HG02973 (cell line): Measurements from ENCODE around the gene KHDRBS2.

Experiments
- ATAC-seq: cut with Tn5 transposase; IDR thresholded peaks from one replicate; pipeline ENCODE4 v1.9.1; 2021; ENCODE audit warnings: moderate library complexity; ENCODE audit not compliant: unreplicated experiment

KHDRBS2 gene

DNA sequence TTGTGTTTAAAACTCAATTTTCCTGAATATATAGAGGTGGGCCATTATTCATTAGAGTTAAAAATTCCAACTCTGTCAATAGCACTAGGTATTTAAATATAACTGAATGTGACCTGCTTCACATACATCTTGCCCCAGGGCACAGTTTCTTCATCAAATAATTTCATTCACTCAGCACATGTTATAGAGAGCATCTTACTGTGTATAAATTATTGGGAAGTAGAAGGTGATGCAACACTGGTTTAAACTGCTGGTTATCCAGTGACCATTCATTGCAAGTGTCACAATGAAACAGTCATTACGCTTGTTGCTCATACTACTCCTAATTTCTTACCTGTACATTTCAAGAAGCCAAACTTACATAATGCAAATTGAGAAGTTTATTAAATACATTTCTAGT is 93.4 kb downstream of the KHDRBS2 start:
- no peak for ATAC-seq

DNA sequence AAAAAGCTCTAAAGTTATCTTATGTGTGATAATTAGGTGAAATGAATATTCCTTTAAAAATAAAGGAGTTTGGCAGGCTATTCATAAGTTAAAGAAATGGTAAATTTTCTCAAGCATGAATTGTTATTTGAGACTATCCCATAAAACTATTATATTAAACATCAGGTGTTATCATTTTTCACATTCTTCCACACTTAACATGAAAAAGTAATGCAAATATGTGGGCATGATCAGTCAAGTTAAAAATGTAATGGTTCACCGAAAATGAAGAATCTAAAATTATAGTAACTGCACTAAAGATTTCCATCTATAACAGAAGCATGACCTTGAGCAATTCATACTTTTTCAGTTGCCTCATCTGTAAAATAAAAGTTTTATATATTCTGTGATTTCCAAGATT is 110.8 kb downstream of the KHDRBS2 start:
- ATAC-seq, result no peak

DNA sequence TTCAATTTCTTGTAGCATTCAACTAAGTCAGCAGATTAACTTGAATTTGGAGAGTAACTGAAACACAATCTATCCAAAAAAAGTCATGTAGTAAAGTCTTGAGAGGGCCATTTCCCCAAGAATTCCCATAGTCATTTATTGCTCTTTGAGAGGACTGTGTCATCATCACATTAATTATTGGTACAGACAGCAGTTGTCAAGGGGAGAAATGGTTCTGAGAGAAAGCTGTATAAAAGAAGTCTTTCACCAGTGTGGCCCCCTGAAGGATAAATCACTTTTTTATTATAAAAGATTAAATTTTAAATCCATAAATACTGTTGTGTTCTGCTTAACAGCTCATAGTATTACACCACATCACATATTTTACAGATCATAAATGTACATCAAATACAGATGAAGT is 111.5 kb downstream of the KHDRBS2 start:
- ATAC-seq, result no peak

DNA sequence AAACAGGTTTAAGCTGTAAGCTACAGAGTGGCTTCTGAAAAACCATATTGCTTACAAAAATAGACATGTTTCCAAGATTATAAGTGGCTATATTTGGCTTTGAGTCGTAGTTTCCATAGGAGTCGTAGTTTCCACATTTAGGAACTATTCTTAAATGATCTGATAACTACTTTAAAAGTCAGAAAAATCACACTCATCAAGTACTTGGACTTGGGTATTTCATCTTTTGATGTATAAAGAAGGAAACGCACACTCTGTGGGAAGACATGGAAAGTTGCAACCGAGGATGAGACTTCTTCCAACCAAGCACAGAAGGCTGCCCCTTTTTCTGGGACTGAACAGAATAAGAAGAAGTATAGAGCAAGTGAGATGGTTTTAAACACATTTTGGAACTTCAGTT is 118.3 kb downstream of the KHDRBS2 start:
- no peak for ATAC-seq

DNA sequence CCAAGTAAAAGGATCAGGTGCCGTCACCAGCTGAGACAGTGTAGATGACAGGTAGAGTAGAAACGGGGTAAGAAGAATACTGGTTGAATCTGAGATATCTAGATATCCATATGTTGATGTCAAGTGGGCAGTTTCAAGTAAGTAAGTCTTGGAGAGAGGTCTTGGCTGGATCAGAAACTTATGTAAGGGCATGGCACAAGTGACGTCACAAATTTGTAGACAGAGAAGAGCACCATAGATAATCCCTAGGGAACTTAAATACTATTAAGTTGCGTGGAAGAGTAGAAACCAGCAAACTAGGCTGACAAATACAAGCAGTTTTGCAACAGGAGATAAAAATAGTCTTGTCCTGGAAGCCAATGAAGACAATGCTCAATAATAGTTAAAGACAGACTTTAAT is 123.2 kb downstream of the KHDRBS2 start:
- no peak for ATAC-seq

DNA sequence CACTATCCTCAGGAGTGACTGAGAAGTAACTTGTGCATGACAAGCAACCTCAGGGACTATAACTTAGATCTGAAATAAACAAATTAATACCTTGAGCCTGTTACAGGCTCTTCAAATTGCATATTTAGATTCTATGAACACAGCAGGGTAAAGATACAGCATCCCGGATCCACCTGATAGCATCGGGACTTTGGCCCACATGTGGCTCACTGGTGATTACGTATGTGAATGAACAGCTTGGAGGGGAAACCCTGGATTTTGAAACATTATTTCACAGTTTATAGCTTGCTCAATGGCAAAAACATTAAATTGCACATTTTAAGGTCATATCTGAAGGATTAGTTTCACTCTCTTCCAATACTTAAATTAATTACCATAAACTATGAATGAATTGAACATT is 133.2 kb downstream of the KHDRBS2 start:
- ATAC-seq, result no peak

DNA sequence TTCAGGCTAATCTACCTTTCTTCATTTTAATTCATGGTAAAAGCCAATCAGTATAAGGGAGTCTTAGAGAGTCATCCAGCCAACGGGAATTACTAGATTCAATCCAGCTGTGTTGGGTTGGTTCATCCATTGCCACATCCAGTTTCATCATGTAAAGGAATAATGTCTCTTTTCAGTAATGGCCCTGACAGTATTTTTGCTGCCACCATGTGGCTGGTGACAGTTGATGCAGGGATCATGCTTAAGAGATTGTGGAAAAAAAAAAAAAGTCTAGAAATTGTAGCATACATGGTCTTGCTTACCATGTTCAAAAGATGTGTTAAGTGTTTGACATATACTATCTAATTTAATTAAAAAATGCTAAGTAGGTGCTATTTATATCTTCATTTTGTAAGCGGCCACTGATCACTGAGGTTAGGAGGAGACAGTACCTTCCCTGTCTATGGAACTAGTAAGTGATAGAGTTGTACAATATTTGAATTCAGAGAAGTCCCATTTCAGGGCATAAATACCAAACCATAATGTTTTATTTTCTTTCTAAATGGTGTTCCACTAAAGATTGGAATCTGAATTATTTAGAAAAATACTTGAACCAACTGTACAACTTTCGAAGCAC is 135.9 kb downstream of the KHDRBS2 start:
- peak; percentile 77 for ATAC-seq

DNA sequence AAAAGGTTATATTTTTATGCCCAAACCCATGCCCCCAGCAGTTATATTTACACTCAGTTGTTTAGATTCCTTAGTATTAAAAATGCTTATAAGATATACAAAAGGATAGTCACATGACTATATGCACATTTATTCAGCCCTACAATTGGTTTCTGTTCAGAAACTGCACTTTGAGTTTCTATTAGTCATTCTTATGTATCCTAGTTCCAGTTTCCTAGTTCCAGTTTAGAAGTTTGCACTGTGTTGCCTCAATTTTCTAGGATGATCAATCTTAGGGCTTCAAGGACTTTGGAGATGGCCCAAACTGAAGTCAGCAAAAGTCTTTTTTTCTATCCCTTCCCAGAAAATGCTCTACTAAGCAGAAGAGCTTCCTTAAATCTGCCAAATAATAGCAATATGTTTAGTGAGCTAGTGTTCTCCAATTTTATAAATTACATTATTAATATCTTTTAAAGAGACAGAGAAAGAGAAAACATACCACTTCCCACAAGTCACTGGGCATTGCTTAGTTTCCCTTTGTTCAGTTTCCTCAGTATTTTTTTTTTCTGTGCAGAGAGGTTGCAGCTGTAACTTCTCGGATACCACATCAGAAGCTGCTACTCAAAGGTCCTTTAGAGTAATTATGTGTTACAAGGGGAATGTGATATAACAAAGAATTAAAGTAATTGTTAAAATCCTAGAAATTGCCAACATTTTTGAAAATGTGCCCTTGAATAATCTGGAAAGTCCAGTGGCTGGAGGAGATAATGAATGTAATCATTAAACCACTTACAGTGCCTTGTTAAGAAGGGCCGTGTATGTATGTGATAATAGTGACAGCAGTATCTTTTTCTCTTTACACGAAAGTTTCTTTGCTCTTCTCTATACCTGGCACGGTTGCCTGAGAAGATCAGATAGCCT is 138.8 kb downstream of the KHDRBS2 start:
- ATAC-seq, result no peak

DNA sequence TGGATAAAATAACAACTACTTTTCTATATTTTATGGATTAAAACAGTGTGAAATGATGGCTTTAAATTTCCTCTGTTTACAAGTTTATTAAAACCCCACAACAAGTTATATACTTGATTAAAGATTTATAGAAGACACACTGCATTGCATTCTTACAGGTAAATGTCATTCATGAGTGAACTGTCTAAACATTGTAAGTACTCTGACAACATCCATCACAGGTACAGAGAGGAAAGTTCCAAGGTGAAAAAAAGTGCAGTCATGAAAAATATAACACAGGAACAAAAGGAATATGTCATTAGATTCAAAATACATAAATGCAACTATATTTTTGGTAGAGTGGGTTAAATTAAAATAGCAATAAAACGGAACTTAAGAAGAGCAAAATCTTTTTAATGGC is 156.9 kb downstream of the KHDRBS2 start:
- no peak for ATAC-seq

DNA sequence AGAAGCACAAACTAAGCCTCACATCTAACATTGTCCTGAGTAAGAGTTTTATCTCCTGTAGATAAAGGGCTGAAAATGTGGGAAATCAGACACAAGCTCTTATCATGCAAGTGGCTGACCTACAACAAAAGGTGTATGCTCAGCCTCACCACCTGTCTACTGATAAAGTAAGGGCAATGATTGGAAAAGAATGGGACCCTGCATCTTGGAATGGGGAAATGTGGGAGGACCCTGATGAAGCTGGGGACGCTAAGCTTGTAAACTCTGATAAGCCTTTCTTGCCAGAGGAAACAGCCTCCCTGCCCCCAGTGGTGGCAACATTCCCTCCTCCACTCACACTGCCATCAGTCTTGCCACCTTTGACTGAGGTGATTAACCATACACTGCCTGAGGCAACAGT is 166.6 kb downstream of the KHDRBS2 start:
- ATAC-seq, result no peak

DNA sequence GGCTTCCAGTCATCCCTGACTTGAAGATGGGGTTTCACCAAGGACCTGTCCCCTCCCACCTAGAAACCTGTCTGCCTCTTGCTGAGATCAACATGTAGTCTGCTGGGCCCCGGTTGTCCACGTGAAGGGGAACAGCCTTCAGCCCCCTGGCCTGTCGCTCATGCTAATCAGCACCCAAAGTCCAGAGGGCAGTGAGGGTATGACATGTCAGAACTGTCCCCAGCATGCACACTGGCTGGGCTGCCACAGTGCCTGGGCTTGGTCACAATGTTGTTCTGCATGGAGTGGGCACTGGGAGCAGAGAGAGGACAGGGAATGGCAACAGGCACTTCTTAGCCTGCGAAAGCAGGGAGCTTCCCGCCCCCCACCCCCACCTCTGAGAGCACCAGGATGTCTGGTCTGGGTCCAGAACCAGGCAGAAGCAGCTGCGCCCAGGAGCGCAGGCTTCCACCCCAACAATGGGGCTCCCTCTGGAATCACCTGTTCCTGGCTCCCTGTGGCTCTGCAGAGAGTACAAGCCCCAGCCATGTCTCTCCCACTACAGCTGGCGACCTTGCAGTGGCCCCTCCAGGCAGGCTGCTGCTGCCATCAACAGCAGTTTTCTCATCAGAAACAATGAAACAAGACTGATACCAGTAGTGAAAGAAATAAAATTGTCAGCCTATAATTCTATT is 182.7 kb downstream of the KHDRBS2 start:
- no peak for ATAC-seq

DNA sequence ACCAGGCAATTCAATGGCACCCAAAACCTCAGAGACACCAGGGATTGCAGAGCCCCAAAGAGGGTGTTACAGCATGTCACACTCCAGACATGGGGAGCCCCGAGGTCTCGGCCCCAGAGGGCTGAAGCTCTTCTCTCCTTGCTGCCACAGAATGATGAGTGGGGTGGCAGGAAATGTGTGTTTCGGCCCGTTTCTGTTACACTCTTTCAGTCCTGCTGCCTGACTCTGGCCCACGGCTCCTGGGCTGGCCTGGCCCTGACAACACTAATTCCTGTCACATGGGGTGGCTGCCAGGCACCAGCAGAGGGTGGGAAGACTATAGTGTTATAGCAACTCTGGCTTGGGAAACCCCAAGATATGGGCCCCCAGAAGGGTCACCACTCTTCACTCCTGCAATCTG is 183.6 kb downstream of the KHDRBS2 start:
- no peak for ATAC-seq

DNA sequence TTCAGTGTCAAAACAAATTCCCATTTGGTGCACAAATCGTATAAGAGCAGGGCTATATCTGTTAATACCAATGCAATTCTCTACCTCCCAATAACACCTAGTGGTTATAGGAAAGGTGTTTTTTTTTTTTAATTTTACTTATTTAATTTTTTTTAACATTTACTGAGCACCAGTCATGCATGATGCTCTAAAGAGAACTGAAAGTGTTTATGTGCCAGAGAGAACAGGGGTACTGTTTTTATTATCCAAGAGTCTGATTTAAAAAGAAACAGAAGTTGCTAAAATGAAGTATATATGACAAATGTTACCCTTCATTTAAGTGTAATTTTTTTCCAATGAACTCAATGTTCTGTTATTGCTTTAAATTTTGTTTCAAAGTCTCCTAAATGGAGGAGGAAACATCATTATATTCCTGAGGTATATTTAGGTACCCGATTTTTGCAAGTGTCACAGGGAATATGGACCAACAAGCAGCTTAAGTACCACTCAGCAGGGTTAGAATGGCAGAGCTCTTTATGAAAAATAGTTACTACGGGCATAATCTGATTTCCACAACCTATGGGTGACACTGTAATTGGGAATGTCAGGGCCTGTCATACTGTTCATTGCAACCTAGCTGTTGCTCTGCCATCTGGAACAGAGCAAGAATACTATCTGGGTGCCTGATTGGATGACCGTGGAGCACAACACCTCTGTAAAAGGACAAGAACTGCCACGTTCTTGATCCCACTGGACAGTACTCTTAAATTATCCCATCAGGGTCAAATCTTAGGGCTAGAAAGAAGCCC is 195.4 kb downstream of the KHDRBS2 start:
- no peak for ATAC-seq

DNA sequence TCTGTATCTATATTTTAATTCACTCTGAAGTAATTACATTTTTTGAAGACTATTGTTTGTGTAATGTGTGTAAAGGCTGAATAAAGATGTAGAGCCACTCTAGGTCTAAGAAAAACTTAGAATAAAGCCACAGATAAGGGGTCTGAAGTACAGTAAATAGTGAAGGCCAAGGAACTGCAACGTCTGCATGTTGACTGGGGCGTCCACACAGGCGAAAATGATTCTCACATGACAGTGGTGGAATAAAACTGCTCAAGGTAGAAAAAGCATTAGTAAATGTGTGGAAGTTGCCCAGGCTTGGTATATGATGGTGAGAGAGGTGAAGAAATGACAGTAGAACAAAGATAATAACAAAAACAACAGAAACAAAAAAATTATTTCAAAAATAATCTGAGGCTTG is 196.2 kb downstream of the KHDRBS2 start:
- no peak for ATAC-seq

DNA sequence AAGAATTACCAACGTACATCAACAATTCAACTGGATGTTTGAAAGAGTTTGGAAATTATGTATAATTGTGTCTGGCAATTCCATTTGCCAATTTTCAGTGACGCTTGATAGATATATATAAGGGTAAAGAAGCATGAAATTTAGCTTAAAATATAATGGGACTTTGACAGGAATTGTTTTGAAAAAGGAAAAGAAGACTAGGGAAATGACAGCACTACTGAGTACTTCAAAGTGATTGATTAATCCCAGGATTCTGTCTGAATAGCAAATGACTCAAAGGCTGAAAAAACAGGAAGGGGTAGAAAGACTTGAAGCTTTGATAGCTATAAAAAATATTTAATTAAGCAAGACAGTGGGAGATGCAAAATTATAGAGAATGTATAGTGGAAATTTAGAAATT is 200.0 kb downstream of the KHDRBS2 start:
- ATAC-seq, result no peak

DNA sequence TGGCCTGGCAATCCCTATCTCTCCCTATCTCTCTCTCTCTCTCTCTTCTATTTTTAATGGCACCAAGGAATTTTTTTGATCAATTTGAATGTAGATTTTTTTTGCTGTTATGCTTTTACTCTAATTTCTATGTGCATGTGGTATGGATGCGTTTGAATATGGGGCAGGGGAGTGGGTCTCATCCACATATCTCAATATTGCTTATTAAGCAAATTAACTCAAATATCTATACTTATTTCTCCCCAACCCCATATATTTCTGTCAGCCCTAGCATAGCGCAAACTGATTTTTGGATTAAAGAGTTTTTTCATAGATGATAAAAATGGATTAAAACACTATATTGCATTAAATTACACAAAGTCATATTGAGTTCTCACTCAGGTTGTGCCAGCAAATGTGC is 210.2 kb downstream of the KHDRBS2 start:
- ATAC-seq, result no peak

DNA sequence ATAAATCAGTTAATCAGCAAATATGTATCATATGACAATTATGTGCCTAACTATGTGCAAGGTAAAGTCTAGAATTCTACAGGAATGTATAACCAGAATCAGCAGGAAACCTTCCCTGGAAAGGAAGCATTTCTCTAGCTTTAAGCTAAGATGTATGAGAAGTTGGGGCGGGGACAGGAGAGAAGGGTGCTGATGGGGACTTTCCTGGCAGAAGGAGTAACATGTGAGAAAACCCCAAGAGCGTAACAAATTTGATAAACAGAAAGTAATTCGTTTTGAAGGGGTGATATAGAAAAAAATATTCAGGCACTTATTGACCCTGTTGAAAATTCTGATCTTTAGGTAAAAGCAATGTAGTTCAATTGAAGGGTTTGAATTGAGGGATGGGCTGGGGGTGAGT is 226.1 kb downstream of the KHDRBS2 start:
- ATAC-seq, result no peak

DNA sequence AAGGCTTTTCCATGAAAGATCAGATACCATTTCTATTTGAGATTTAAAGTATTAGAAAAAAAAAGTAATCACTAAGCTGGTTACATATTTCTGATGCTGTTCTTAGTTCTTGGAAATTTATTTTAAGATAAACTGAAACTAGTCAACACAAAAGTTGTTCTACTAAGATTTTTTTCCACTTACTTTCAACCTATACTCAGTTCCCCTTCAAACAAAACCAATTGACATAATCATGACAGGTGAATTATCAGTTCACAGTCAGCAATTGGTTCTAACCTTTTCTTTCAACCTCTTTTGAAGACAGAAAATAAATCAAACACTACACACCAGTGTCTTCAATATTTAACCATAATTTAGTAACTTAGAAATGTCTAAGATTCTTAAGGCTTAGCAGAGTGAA is 228.7 kb downstream of the KHDRBS2 start:
- ATAC-seq, result no peak

DNA sequence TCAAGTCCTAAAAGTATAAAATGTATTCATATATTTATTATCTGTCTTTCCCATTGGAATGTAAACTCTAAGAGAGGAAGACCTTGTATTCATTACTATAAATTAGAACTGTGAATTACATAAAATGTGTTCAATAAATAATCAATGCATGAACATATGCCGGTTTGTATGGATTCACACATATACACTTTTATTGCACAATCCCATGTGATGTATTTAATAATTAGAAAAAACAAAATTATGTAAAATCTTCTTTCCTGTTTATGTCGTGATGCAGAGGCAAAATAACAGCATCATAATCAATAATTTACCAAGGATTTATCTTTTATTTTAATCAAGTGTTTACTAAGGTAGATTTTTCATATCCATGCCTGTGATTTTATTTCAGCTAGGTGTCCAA is 240.5 kb downstream of the KHDRBS2 start:
- ATAC-seq, result no peak

DNA sequence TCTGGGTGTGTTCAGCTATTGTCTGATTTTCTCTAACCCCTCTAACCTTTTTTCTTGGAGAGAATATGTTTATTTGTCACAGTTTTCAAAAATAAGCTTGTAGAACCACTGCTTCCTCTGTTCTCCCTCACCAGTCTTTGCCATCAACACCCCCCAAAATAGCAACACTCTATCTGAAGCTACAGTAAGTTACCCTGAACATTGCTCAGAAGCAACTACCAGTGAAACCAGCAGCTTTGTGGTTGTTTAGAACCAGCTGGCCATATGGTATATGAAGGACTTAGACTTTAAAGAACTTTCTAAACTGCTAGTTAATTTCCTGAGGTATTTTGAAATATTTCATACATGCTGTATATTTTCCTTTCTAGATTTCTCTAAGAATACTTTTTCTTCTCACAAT is 242.9 kb downstream of the KHDRBS2 start:
- ATAC-seq, result no peak

DNA sequence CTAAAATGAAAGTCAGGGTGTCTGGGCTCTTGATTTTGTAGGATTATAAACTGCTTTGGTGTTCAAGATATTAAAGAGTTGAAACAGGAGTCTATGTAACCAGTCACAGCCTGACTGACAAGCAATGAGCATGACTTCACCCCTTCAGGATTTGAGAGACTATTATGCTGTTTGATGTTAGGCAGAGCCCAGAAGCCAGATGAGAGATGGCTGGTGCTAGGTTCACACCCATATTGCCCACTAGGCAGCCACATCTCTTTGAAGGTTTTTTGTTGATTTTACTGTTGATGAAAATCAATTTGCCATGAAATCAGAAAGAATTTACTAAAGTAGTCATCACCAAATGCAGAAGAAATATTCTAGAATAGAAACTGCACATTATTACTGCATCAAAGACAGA is 243.6 kb downstream of the KHDRBS2 start:
- ATAC-seq, result no peak
